GM12865 (cell line): ENCODE measurements around the gene STING1.
A peak's percentile ranks its signal among the peaks of the same experiment; 100 is the strongest.

Source experiments
- DNase-seq: peaks from one replicate; pipeline ENCODE4 v3.0.0; 2010; ENCODE audit warnings: low read depth
- H3K4me3 ChIP-seq: 2 replicates; pipeline ENCODE4 v1.5.1; 2011; ENCODE audit warnings: mild to moderate bottlenecking, low read depth, low read length, control low read depth
- TF ChIP-seq, protein P1 (sequence below): IDR thresholded peaks from 2 replicates; pipeline ENCODE4 v1.5.1; 2011; ENCODE audit warnings: low read length, control low read depth, low read depth, inconsistent platforms; ENCODE audit not compliant: insufficient read depth; ENCODE audit errors: missing control alignments

Gene STING1

DNA sequence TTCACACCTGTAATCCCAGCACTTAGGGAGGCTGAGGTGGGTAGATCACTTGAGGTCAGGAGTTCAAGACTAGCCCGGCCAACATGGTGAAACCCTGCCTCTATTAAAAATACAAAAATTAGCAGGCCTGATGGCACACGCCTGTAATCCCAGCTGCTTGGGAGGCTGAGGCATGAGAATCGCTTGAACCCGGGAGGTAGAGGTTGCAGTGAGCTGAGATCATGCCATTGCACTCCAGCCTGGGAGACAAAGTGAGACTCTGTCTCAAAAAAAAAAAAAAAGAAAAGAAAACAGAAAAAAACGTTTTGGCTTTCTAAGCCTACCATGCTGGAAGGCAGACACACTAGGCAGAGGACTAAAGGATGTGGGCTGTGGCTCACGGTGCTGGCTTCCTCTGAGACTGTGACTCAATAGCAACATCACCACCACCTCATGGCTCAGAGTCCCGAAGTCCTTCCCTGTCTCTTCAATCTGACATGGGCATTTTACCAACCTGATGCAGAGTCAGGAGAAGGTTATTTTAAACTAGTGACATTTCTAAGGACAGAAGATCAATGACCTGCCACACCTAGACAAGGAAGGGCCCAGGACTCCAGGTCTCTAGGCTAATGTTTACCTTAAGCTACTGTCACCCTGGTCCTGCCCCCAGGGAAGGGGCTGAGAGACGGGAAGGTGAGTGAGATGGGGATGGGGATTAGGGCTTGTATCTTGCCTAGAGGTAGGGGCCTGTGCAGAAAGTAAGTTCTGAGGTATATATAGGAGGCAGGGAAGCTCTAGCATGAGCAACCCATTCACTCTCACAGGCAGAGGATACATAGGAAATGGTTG, 23.8 kb downstream of the STING1 start:
- TF ChIP-seq, protein P1, sequence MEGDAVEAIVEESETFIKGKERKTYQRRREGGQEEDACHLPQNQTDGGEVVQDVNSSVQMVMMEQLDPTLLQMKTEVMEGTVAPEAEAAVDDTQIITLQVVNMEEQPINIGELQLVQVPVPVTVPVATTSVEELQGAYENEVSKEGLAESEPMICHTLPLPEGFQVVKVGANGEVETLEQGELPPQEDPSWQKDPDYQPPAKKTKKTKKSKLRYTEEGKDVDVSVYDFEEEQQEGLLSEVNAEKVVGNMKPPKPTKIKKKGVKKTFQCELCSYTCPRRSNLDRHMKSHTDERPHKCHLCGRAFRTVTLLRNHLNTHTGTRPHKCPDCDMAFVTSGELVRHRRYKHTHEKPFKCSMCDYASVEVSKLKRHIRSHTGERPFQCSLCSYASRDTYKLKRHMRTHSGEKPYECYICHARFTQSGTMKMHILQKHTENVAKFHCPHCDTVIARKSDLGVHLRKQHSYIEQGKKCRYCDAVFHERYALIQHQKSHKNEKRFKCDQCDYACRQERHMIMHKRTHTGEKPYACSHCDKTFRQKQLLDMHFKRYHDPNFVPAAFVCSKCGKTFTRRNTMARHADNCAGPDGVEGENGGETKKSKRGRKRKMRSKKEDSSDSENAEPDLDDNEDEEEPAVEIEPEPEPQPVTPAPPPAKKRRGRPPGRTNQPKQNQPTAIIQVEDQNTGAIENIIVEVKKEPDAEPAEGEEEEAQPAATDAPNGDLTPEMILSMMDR: no peak
- peak; percentile 91 for DNase-seq
- H3K4me3 ChIP-seq: peak overlapping the region; percentile 16

DNA sequence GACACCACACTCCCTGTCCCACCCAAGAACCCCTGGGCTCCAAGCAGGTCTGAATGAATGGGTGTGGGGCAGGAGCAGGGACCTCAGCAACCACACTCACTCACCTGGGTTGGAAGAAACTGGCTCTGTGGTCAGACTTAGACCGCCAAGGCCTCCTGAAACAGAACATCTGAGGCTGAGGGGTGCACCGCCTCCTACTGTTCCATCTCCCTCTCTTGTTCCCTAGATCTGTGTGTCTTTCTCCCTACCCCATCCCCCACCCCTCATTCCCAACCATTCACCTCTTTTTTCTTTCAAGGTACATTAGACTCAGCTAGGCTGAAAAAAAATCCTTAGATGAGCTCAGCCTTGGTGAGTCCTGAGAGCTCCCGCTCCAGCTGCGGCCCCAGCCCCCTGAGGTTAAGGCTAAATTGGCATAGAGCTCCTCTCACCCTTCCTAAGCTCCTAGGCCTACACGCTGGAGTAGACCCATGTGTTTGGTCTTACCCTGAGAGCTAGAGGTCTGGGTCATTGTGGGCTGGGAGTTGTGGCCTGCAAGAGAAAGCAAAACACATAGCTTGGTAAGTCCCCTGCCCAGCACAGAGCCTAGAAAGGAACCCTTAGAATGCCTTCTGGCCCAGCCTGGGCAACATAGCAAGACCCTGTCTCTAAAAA, 24.8 kb downstream of the STING1 start:
- TF ChIP-seq, protein P1: no peak
- no peak overlapping the region for H3K4me3 ChIP-seq

DNA sequence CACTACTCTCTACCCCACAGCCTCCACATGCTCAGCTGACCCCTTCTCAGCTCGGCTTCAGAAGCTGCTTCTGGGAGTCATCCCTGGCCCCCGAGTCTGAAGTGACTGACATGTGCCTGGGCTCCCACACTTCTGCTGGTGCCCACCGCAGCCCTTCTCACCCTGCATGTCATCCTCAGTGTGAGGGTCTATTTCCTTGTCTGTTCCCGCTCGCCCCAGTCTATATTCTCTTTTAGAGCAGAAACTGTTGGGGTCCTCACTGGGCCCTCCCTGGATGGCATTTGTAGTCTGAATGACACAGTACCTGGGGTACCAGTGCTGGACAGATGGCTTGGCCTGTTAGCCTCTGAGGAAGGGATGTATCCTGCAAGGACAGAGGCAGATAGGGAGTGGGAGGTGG, 25.3 kb downstream of the STING1 start:
- no peak for DNase-seq
- no peak overlapping the region for H3K4me3 ChIP-seq
- TF ChIP-seq, protein P1: no peak

More for the DNA sequence above, 24.8 kb downstream of the STING1 start:
- DNase-seq: peak; percentile 81

DNA sequence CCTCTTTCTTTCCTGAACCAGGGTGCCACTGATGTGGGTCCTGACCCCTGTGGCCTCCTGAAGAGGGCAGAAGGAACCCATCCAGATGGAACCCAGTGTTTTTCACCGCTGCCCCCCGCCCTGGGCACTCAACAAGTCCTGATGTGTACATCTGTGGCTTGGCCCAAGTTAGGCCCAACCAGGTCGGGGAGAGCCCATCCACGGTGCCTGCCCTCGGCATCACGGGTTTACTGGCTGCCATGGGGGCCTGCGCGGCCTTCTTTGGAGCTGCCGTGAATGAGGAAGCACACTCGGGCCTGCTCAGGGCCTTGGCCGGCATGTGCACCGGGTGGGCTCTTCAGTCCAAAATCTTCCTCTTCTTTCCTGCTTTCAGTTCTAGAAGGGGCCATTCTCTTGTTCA, 25.8 kb downstream of the STING1 start:
- TF ChIP-seq, protein P1: no peak
- no peak for DNase-seq
- H3K4me3 ChIP-seq: no peak overlapping the region

DNA sequence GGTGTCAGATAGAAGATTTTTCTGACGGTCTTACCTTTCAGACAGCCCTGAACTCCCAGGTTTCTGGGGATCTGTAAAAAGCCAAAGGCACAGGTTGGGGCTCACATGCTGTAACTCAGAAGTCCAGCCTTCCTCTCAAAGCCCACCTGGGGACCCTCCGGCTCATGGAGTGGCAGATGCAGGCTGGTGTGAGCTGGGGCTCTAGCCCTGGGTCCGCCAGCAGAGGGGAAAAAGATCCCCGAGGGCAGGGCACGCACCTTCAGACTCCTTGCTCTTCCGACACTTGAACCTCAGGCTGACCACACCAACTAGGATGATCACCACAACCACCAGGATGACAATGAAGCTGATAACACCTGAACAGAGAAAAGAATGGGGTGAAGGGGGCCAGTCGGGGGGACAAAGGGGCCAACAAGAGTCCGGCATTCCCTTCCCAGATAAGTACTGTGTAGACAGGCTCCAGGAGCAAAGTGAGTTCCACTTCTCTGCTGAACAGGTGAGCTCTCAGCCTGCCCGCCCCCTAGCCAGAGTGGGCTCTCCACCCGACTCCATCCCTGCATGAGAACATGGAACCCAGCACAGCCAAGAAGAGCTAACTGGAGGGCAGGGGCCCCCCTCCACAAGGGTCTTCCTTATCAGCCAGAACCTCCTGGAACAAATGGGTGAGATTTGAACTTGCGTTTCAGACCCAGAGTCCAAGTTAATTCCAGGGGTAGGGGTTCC, 27.8 kb downstream of the STING1 start:
- no peak overlapping the region for H3K4me3 ChIP-seq
- TF ChIP-seq, protein P1: no peak
- DNase-seq: no peak

DNA sequence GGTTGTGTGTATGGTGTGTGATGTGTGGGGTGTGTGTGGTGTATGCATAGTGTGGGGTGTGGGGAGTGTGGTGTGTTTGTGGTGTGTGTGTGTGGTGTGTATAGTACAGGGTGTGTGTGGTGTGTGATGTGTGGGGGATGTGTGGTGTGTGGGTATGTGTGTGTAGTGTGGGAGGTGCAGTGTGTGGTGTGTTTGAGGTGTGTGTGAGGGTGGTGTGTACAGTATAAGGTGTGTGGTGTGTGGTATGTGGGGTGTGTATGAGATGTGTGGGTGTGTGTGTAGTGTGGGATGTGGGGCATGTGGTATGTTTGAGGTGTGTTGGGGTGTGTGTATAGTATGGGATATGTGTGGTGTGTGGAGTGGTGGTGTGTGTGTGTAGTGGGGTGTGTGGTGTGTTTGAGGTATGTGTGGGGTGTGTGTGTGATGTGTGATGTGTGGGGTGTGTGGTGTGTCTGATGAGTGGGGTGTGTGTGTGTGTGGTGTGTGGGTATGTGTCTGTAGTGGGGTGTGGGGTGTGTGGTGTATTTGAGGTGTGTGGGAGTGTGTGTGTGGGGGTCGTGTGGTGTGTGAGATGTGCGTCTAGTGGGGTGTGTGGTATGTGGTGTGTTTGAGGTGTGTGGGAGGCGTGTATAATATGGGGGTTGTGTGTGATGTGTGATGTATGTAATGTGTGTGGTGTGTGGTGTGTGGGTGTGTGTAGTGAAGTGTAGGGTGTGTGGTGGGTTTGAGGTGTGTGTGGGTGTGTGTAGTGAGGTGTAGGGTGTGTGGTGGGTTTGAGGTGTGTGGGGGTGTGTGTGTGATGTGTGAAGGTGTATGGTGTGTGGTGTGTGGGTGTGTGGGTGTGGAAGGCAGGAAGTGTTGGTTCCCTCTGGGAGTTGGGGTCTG, 28.6 kb downstream of the STING1 start:
- no peak overlapping the region for H3K4me3 ChIP-seq
- TF ChIP-seq, protein P1: no peak
- DNase-seq: peak; percentile 42
